GM12872 (cell line): ENCODE results near the gene BRS3.

ENCODE experiments used
- TF ChIP-seq, protein P1 (sequence below): IDR thresholded peaks from 3 replicates; pipeline ENCODE4 v1.5.1; 2011; ENCODE audit warnings: low read depth, mild to moderate bottlenecking, low read length, moderate library complexity; ENCODE audit not compliant: insufficient read depth

Gene BRS3

DNA sequence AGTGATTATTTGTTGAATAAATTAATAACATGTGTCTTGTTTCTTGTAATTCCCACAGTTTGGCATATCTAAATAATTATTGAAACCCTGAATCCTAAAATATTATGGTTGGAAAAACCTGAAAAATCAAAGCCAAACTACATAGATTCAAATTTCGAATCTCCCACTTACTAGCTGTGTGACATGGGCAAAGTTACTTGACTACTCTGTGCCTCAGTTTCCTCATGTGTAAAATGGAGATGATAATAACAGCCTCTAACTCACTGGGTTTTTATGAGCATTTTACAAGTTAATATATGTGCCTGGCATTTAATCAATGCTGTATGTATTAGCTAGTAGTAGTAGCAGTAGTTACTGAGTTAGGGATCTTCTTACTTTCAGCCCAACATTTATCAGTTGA lies 34.6 kb upstream of the BRS3 start:
- TF ChIP-seq, protein P1, sequence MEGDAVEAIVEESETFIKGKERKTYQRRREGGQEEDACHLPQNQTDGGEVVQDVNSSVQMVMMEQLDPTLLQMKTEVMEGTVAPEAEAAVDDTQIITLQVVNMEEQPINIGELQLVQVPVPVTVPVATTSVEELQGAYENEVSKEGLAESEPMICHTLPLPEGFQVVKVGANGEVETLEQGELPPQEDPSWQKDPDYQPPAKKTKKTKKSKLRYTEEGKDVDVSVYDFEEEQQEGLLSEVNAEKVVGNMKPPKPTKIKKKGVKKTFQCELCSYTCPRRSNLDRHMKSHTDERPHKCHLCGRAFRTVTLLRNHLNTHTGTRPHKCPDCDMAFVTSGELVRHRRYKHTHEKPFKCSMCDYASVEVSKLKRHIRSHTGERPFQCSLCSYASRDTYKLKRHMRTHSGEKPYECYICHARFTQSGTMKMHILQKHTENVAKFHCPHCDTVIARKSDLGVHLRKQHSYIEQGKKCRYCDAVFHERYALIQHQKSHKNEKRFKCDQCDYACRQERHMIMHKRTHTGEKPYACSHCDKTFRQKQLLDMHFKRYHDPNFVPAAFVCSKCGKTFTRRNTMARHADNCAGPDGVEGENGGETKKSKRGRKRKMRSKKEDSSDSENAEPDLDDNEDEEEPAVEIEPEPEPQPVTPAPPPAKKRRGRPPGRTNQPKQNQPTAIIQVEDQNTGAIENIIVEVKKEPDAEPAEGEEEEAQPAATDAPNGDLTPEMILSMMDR = no peak

DNA sequence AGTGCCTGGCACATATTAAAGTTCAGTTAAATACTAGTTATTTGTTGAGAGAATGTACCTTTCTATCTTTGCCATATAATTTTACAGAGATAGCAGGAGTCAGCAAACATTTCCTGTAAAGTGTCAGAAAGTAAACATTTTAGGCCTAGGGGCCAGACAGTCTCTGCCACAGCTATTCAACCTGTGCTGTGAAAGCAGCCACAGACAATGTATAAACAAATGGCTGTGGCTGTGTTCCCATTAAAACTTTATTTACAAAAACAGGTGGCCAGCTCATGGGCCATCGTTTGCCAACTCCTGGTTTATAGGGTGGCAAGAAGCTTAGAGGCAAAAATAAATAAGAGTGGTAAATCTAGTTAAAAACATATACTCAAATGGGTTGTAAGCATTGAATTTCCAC lies 34.0 kb upstream of the BRS3 start:
- TF ChIP-seq, protein P1 = no peak

DNA sequence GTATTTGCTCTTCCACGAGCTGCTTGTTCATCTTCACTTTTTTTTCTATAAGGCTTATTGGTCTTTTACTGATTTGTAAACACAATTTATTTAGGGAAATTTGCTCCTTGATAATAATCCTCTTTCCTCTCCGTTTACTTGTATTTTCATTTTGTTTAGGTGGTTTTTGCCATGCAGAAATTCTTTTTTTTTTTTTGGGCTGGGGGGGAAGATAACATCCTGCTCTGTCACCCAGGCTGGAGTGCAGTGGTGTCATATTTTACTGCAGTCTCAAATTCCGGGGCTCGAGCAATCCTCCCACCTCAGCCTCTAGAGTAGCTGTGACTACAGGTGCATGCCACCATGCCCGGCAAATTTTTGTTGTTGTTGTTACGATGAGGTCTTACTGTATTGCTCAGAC lies 31.6 kb upstream of the BRS3 start:
- TF ChIP-seq, protein P1 = no peak

DNA sequence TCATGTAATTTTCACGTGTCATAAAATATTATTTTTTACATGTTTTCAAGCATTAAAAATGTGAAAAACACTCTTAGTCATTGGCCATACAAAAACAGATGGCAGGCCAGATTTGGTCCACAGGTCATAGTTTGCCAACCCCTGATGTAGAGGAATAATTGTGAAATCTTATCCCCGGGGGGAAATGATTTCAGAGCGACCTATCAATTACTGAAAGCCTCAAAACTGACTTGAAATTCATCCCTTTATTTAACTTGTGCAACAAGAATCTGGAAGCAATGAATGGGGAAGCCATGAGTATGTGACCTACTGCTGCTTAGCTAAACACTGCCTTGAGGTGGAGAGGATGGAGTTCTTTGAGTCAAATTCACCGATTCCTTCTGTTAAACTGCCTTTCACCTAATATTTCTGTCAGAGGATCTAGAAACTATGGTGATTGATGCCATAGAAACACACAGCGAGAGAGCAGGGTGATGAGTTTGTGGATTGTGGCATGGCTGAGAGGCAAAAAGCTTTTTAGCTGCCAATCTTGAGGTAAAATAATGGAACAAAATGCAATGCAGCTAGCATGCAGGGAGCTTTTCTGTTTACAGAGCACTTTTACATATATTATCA lies 30.3 kb upstream of the BRS3 start:
- TF ChIP-seq, protein P1 = no peak

DNA sequence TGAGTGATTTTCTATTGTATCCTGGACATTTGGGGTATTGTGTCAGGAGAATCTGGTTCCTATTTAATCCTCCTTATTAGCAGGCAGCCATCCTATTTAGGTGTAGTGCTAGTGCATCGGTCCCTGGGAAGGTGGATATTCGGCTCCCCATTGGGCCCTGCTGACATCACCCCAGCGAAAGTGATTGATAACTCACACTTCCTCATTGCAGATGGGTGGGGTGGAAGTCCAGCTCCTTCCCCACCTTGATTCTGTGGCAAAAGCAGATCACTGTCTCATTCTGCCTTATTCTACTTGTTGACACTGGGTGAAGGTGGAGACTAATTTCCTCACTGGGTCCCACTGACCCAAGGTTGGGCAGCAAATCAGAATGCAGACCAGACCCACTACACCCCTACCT lies 23.2 kb upstream of the BRS3 start:
- TF ChIP-seq, protein P1 = no peak

DNA sequence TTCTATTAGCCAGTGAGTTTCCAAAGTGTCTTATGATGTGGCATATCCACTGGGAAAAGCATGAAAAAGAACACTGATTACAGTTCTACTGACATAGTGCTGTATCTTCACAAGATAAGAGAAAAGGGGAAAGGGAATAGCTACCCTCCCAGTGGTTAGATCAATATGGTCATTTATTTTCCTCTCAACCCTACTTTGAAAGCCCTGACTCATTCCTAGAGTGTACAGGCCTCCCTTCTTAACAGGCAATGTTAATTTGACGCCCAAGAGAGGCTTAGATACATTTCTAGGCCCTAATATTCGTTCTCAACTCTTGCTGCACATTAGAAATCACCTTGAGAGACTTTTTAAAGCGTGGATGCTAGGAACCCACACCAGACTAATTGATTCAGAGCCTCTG lies 20.4 kb upstream of the BRS3 start:
- TF ChIP-seq, protein P1 = no peak

DNA sequence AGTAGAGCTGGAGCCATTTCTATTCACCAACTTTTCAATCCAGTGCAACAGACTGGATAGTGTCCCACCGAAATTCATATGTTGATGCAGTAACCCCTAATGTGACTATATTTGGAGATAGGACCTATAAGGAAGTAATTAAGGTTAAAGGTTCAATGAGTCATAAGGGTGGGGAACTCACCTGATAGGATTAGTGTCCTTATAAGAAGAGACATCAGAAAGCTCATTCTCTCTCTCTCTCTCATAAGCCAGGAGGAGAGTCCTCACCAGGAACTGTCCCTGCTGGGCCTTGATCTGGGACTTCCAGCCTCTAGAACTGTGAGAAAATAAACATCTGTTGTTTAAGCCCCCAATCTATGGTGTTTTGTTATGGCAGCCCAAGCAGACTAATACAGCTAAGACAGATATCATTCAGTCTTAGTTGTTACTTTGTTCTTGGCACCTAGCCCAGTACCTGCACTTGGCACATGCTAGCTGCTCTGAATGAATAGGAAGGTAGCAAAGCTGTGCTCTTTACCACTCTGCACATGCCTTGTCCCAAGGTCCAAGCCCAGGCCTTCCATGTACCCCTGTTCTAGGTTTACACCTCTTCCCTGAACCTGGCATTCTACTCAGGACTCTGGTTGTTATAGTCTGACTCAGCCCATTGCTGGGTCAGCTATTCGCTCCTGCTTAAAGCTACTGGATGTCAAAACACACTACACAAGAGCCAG lies 19.2 kb upstream of the BRS3 start:
- TF ChIP-seq, protein P1 = no peak
